ENCODE data around the gene ZNF732. TPM values are rescaled to one million over a fixed set of nuclear protein-coding genes. Genes with fewer than 3 reads are reported as not detected.
"Not testable (repeated sequence)": the region's sequence is repeated elsewhere in the genome, so short reads cannot be mapped to it uniquely, and the experiment has no call there.

The ZNF732 gene
- total RNA-seq, 4 donors from 2014 or later, result 0.39 to 0.63 (median 0.44) TPM; not detected in 1

GRCh38 chr4:302381-302780 is 2.9 kb downstream of the ZNF732 start:
- Histone ChIP-seq H3K4me1 (no peaks in the 10 kb centered on the region), H3K4me3 (no peak overlapping the region), H3K27ac (no peak overlapping the region), H3K36me3 (no peaks in the 10 kb centered on the region), H3K9me3 (peaks cover 0 to 48% (median 0%) of the 10 kb centered on the region in 4 donors), H3K27me3 (peaks cover 0 to 23% of the 10 kb centered on the region in 2 donors)
- TF ChIP-seq POLR2A (IDR thresholded peaks at IDR 0.05) (no peak), EP300 (IDR thresholded peaks at IDR 0.05) (no peak)
- TF ChIP-seq, protein P1, sequence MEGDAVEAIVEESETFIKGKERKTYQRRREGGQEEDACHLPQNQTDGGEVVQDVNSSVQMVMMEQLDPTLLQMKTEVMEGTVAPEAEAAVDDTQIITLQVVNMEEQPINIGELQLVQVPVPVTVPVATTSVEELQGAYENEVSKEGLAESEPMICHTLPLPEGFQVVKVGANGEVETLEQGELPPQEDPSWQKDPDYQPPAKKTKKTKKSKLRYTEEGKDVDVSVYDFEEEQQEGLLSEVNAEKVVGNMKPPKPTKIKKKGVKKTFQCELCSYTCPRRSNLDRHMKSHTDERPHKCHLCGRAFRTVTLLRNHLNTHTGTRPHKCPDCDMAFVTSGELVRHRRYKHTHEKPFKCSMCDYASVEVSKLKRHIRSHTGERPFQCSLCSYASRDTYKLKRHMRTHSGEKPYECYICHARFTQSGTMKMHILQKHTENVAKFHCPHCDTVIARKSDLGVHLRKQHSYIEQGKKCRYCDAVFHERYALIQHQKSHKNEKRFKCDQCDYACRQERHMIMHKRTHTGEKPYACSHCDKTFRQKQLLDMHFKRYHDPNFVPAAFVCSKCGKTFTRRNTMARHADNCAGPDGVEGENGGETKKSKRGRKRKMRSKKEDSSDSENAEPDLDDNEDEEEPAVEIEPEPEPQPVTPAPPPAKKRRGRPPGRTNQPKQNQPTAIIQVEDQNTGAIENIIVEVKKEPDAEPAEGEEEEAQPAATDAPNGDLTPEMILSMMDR (IDR thresholded peaks at IDR 0.05), result no peak
- 93 to 94% methylated on average over 4 of the region's 4 CpGs for WGBS, 2 donors
- no peak for DNase-seq (ENCODE audit: low spot score in 2 of 2)

DNA sequence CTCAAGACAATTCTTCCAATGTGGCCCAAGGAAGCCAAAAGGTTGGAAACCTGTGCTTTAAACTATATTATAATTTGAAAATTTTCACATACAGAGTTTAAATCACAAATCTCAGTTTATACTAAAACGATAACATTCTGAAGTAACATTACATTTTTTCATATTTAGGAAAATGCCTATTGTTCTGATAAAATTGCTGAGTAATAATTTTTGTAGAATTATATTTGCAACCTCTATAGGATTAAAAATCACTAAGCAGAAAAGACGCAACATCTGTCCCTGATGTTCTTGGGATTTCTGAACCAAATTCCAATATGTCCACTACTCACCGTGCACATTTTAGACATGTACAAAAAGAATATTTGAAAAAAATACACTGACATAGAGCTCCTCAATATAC is 10.5 kb downstream of the ZNF732 start:
- Histone ChIP-seq H3K27me3 (no peaks in the 10 kb centered on the region), H3K4me3 (no peak overlapping the region), H3K36me3 (no peaks in the 10 kb centered on the region), H3K9me3 (peaks cover 0 to 45% (median 1%) of the 10 kb centered on the region in 4 donors), H3K4me1 (no peaks in the 10 kb centered on the region), H3K27ac (no peak overlapping the region)
- WGBS, 2 donors, result 93 to 96% methylated on average over 3 of the region's 3 CpGs
- no peak for DNase-seq (ENCODE audit: low spot score in 2 of 2)
- TF ChIP-seq POLR2A (IDR thresholded peaks at IDR 0.05) (no peak), EP300 (IDR thresholded peaks at IDR 0.05) (no peak)
- TF ChIP-seq, protein P1 (IDR thresholded peaks at IDR 0.05), result no peak

DNA sequence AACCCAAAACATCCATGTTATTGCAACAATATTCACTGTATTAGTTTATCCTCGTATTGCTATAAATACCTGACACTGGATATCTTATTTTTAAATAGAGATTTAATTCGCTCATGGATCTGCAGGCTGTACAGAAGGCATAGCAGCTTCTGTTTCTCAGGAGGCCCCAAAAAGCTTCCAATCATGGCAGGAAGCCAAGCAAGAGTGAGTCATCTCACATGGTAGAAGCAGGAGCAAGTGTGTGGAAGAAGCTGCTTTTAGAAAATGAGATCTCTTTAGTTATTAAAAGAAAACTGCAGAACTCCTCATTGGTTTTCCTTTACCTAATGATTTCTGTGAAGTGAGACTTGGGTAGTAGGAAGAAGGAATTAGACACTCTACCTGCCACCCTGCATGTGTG is 16.4 kb downstream of the ZNF732 start:
- DNase-seq (ENCODE audit: low spot score in 2 of 2), result no peak
- Histone ChIP-seq H3K27ac (no peak overlapping the region), H3K36me3 (no peaks in the 10 kb centered on the region), H3K4me1 (no peaks in the 10 kb centered on the region), H3K9me3 (peaks cover 0 to 71% (median 1%) of the 10 kb centered on the region in 4 donors), H3K4me3 (no peak overlapping the region), H3K27me3 (no peaks in the 10 kb centered on the region)
- 92 to 98% methylated on average over 2 of the region's 2 CpGs for WGBS, 2 donors
- TF ChIP-seq, protein P1 (IDR thresholded peaks at IDR 0.05), result no peak
- TF ChIP-seq POLR2A (IDR thresholded peaks at IDR 0.05) (no peak), EP300 (IDR thresholded peaks at IDR 0.05) (no peak)

DNA sequence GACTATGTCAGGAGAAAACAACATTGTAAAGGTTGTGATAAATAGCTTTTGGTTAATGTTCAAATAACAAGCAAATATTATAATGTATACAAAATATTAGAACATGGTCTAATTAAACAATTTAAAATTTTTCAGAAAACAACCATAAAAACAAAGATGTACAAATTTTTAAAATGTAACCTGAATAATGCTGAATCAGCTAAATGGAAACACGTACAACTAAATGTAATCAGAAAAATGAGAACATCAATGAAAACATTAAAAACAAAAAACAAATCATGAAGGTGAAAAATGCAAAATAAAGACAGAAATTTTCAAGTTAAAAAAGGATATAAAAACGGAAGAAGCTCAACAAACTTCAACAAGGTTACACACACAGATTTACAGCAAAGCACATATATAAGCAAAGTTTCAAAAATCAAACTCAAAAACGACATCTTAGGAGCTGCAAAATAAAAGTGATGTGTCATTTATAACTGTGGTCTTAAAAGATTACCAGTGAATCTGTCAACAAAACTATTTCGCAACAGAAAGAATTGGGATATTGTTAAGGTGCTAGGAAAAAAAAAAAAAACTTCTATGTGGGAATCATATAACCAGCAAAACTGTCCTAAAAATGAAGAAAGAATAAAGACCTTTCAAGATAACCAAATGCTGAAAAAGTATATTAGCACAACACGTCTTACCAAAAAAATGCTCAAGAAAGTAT is 31.8 kb downstream of the ZNF732 start:
- H3K27me3 ChIP-seq, result no peaks in the 10 kb centered on the region
- WGBS, 2 donors, result 92 to 93% methylated on average over 5 of the region's 5 CpGs
- H3K27ac ChIP-seq, result no peak overlapping the region
- H3K9me3 ChIP-seq, result peaks cover 0 to 98% (median 53%) of the 10 kb centered on the region in 4 donors
- peaks cover 0 to 28% (median 0%) of the 10 kb centered on the region in 3 donors for H3K36me3 ChIP-seq
- no peak overlapping the region for H3K4me3 ChIP-seq
- DNase-seq (ENCODE audit: low spot score in 2 of 2), result no peak
- TF ChIP-seq POLR2A (IDR thresholded peaks at IDR 0.05) (no peak), EP300 (IDR thresholded peaks at IDR 0.05) (no peak)
- TF ChIP-seq, protein P1 (IDR thresholded peaks at IDR 0.05), result no peak
- H3K4me1 ChIP-seq, result no peaks in the 10 kb centered on the region

- no peaks in the 10 kb centered on the region for H3K4me1 ChIP-seq
- WGBS, 2 donors, result 93 to 96% methylated on average over 3 of the region's 3 CpGs
- peaks cover 0 to 98% (median 50%) of the 10 kb centered on the region in 4 donors for H3K9me3 ChIP-seq
- TF ChIP-seq POLR2A (IDR thresholded peaks at IDR 0.05), result no peak
- TF ChIP-seq EP300 (IDR thresholded peaks at IDR 0.05), result no peak
- TF ChIP-seq, protein P1 (IDR thresholded peaks at IDR 0.05), result no peak
- no peak for DNase-seq (ENCODE audit: low spot score in 2 of 2)
- H3K27me3 ChIP-seq, result no peaks in the 10 kb centered on the region
- no peak overlapping the region for H3K4me3 ChIP-seq
- no peak overlapping the region for H3K27ac ChIP-seq
- peaks cover 0 to 41% (median 0%) of the 10 kb centered on the region in 3 donors for H3K36me3 ChIP-seq
Measured at GRCh38 chr4:271492-272103, 33.7 kb downstream of the ZNF732 start.

- not testable (repeated sequence) for H3K4me1 ChIP-seq; H3K27ac ChIP-seq; H3K4me3 ChIP-seq; DNase-seq (ENCODE audit: low spot score in 2 of 2); H3K27me3 ChIP-seq
- Histone ChIP-seq H3K36me3 (peaks cover 0 to 37% (median 0%) of the 10 kb centered on the region in 3 donors), H3K9me3 (peaks cover 4 to 97% (median 34%) of the 10 kb centered on the region in 4 donors)
- WGBS, 2 donors, result 69 to 71% methylated on average over 11 of the region's 11 CpGs
Measured at GRCh38 chr4:259240-259639, 46.0 kb downstream of the ZNF732 start.
